ENCODE measurements around the gene ENHO. TPM values are rescaled to one million over a fixed set of nuclear protein-coding genes. Genes with fewer than 3 reads are reported as not detected.

The ENHO gene
- total RNA-seq, 4 donors from 2014 or later, result 0.50 to 2.0 (median 1.1) TPM; not detected in 1

- Histone ChIP-seq H3K4me3 (no peak overlapping the region), H3K27me3 (peaks cover 0 to 35% (median 0%) of the 10 kb centered on the region in 4 donors), H3K36me3 (no peaks in the 10 kb centered on the region), H3K4me1 (peaks cover 0 to 27% (median 16%) of the 10 kb centered on the region in 4 donors), H3K27ac (replicated peaks in 1 of 4) (no peak overlapping the region), H3K9me3 (no peaks in the 10 kb centered on the region)
- 84% methylated on average over 11 of the region's 12 CpGs for WGBS
- intact Hi-C loops (cut with DNase I), result no loop called here
- DNase-seq (ENCODE audit: extremely low spot score), result no peak
- TF ChIP-seq POLR2AphosphoS5 (IDR thresholded peaks at IDR 0.05) (no peak), EP300 (IDR thresholded peaks at IDR 0.05) (no peak), POLR2A (IDR thresholded peaks at IDR 0.05; ENCODE audit: low read depth) (no peak)
Observed at GRCh38 chr9:34568774-34569173, 46.0 kb upstream of the ENHO start.

- no peak overlapping the region for H3K4me3 ChIP-seq
- peaks cover 0 to 27% (median 16%) of the 10 kb centered on the region in 4 donors for H3K4me1 ChIP-seq
- WGBS, result 93% methylated on average over 6 of the region's 7 CpGs
- H3K36me3 ChIP-seq, result no peaks in the 10 kb centered on the region
- H3K9me3 ChIP-seq, result no peaks in the 10 kb centered on the region
- no peak for DNase-seq (ENCODE audit: extremely low spot score)
- H3K27ac ChIP-seq (replicated peaks in 1 of 4), result no peak overlapping the region
- H3K27me3 ChIP-seq, result peaks cover 0 to 30% (median 0%) of the 10 kb centered on the region in 4 donors
- TF ChIP-seq CTCF (IDR thresholded peaks at IDR 0.05) (no peak), POLR2AphosphoS5 (IDR thresholded peaks at IDR 0.05) (no peak), POLR2A (IDR thresholded peaks at IDR 0.05; ENCODE audit: low read depth) (no peak), EP300 (IDR thresholded peaks at IDR 0.05) (no peak)
- intact Hi-C loops (cut with DNase I), result no loop called here
Observed at GRCh38 chr9:34568133-34568532, 45.3 kb upstream of the ENHO start.

- DNase-seq (ENCODE audit: extremely low spot score), result no peak
- Histone ChIP-seq H3K4me3 (no peak overlapping the region), H3K36me3 (no peaks in the 10 kb centered on the region), H3K4me1 (peaks cover 0 to 24% (median 16%) of the 10 kb centered on the region in 4 donors), H3K27ac (replicated peaks in 1 of 4) (no peak overlapping the region), H3K27me3 (peaks cover 0 to 30% (median 0%) of the 10 kb centered on the region in 4 donors), H3K9me3 (no peaks in the 10 kb centered on the region)
- intact Hi-C loops (cut with DNase I), result no loop called here
- no peak for TF ChIP-seq POLR2AphosphoS5 (IDR thresholded peaks at IDR 0.05)
- no peak for TF ChIP-seq CTCF (IDR thresholded peaks at IDR 0.05)
- TF ChIP-seq EP300 (IDR thresholded peaks at IDR 0.05), result no peak
- TF ChIP-seq POLR2A (IDR thresholded peaks at IDR 0.05; ENCODE audit: low read depth), result no peak
- WGBS, result 74% methylated on average over 6 of the region's 6 CpGs
Observed at GRCh38 chr9:34566972-34567371, 44.2 kb upstream of the ENHO start.

- WGBS, result 79% methylated on average over 7 of the region's 8 CpGs
- Histone ChIP-seq H3K9me3 (no peaks in the 10 kb centered on the region), H3K36me3 (no peaks in the 10 kb centered on the region), H3K4me3 (no peak overlapping the region), H3K27me3 (peaks cover 0 to 31% (median 0%) of the 10 kb centered on the region in 4 donors), H3K27ac (replicated peaks in 1 of 4) (no peak overlapping the region), H3K4me1 (peaks cover 0 to 17% (median 12%) of the 10 kb centered on the region in 4 donors)
- TF ChIP-seq POLR2A (IDR thresholded peaks at IDR 0.05; ENCODE audit: low read depth), result no peak
- no peak for TF ChIP-seq CTCF (IDR thresholded peaks at IDR 0.05)
- TF ChIP-seq EP300 (IDR thresholded peaks at IDR 0.05), result no peak
- TF ChIP-seq POLR2AphosphoS5 (IDR thresholded peaks at IDR 0.05), result no peak
- no peak for DNase-seq (ENCODE audit: extremely low spot score)
- intact Hi-C loops (cut with DNase I), result no loop called here
Observed at GRCh38 chr9:34566322-34566721, 43.5 kb upstream of the ENHO start.

- intact Hi-C loops (cut with DNase I), result no loop called here
- no peaks in the 10 kb centered on the region for H3K9me3 ChIP-seq
- H3K36me3 ChIP-seq, result no peaks in the 10 kb centered on the region
- H3K27me3 ChIP-seq, result peaks cover 0 to 35% (median 0%) of the 10 kb centered on the region in 4 donors
- H3K27ac ChIP-seq (replicated peaks in 1 of 4), result no peak overlapping the region
- DNase-seq (ENCODE audit: extremely low spot score), result no peak
- TF ChIP-seq CTCF (IDR thresholded peaks at IDR 0.05) (no peak), POLR2A (IDR thresholded peaks at IDR 0.05; ENCODE audit: low read depth) (no peak)
- H3K4me1 ChIP-seq, result peaks cover 0 to 13% (median 10%) of the 10 kb centered on the region in 4 donors
- 83% methylated on average over 8 of the region's 8 CpGs for WGBS
- no peak overlapping the region for H3K4me3 ChIP-seq
Observed at GRCh38 chr9:34565856-34566255, 43.1 kb upstream of the ENHO start.

Data from esophagus muscularis mucosa (tissue), 4 donors.